ENCODE data around the gene ALDH1A3. TPM values are rescaled to one million over a fixed set of nuclear protein-coding genes. Genes with fewer than 3 reads are reported as not detected.

ALDH1A3 gene
- total and polyA plus RNA-seq, 4 donors, result 0.79 to 8.4 (median 1.4) TPM

DNA sequence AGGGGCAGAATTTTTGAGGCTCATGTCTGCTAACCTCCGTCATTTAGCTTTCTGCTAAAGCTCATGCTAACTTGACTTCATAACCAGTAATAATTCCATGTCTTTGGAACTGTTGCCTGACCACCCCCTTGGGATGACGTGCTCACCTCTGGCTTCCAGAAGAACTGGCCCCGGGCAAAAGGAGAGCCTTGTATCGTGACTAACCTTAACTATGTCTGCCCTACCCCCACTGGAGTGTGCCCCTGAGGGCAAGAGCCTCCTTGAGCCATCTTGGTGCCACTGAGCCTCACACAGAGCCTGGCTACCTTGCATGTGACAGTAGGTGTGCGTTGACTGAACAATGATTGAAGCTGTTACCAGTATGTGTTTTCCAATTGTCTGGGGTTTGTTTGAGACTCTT, 44.3 kb downstream of the ALDH1A3 start:
- peaks cover 0 to 9% (median 0%) of the 10 kb centered on the region in 4 donors for H3K4me1 ChIP-seq (ENCODE audit: control insufficient read depth in 4 of 4, insufficient read depth in 4 of 4, low read length in 3 of 4)
- 74% methylated on average over 5 of the region's 5 CpGs for WGBS
- H3K36me3 ChIP-seq (ENCODE audit: control insufficient read depth in 4 of 4, insufficient read depth in 3 of 4, low read depth in 1 of 4, low read length in 3 of 4), result no peaks in the 10 kb centered on the region
- no peak overlapping the region for H3K9ac ChIP-seq (ENCODE audit: low read depth in 1 of 2, low read length in 2 of 2)
- no peaks in the 10 kb centered on the region for H3K9me3 ChIP-seq (ENCODE audit: control insufficient read depth in 4 of 4, low read length in 3 of 4)
- H3K27me3 ChIP-seq (ENCODE audit: control insufficient read depth in 4 of 4, insufficient read depth in 4 of 4, low read length in 3 of 4), result peaks cover 0 to 9% (median 0%) of the 10 kb centered on the region in 4 donors
- no peak overlapping the region for H3K4me3 ChIP-seq (ENCODE audit: low read depth in 1 of 3, low read length in 3 of 3)
- no peak overlapping the region for H3K27ac ChIP-seq (ENCODE audit: low read depth in 1 of 2, low read length in 2 of 2)
- no peak for DNase-seq (ENCODE audit: low spot score)
- TF ChIP-seq HNF4A (conservative IDR thresholded peaks at IDR 0.05) (no peak), YY1 (IDR thresholded peaks at IDR 0.05) (no peak), JUND (IDR thresholded peaks at IDR 0.05) (no peak), GABPA (IDR thresholded peaks at IDR 0.05 in 1 of 2, conservative IDR thresholded peaks at IDR 0.05 in 1 of 2) (no peak), RAD21 (IDR thresholded peaks at IDR 0.05) (no peak), HNF4G (IDR thresholded peaks at IDR 0.05) (no peak), EGR1 (IDR thresholded peaks at IDR 0.05; ENCODE audit: low read depth in 2 of 2) (no peak), TAF1 (conservative IDR thresholded peaks at IDR 0.05) (no peak), NR2F2 (IDR thresholded peaks at IDR 0.05) (no peak), SP1 (IDR thresholded peaks at IDR 0.05) (no peak), FOXA1 (IDR thresholded peaks at IDR 0.05) (no peak), FOXA2 (IDR thresholded peaks at IDR 0.05) (no peak), RXRA (IDR thresholded peaks at IDR 0.05) (no peak)
- TF ChIP-seq, protein P1, sequence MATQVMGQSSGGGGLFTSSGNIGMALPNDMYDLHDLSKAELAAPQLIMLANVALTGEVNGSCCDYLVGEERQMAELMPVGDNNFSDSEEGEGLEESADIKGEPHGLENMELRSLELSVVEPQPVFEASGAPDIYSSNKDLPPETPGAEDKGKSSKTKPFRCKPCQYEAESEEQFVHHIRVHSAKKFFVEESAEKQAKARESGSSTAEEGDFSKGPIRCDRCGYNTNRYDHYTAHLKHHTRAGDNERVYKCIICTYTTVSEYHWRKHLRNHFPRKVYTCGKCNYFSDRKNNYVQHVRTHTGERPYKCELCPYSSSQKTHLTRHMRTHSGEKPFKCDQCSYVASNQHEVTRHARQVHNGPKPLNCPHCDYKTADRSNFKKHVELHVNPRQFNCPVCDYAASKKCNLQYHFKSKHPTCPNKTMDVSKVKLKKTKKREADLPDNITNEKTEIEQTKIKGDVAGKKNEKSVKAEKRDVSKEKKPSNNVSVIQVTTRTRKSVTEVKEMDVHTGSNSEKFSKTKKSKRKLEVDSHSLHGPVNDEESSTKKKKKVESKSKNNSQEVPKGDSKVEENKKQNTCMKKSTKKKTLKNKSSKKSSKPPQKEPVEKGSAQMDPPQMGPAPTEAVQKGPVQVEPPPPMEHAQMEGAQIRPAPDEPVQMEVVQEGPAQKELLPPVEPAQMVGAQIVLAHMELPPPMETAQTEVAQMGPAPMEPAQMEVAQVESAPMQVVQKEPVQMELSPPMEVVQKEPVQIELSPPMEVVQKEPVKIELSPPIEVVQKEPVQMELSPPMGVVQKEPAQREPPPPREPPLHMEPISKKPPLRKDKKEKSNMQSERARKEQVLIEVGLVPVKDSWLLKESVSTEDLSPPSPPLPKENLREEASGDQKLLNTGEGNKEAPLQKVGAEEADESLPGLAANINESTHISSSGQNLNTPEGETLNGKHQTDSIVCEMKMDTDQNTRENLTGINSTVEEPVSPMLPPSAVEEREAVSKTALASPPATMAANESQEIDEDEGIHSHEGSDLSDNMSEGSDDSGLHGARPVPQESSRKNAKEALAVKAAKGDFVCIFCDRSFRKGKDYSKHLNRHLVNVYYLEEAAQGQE (IDR thresholded peaks at IDR 0.05), result no peak
- TF ChIP-seq, protein P2, sequence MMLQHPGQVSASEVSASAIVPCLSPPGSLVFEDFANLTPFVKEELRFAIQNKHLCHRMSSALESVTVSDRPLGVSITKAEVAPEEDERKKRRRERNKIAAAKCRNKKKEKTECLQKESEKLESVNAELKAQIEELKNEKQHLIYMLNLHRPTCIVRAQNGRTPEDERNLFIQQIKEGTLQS (IDR thresholded peaks at IDR 0.05), result no peak
- TF ChIP-seq, protein P3, sequence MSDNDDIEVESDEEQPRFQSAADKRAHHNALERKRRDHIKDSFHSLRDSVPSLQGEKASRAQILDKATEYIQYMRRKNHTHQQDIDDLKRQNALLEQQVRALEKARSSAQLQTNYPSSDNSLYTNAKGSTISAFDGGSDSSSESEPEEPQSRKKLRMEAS (IDR thresholded peaks at IDR 0.05), result no peak
- TF ChIP-seq, protein P4, sequence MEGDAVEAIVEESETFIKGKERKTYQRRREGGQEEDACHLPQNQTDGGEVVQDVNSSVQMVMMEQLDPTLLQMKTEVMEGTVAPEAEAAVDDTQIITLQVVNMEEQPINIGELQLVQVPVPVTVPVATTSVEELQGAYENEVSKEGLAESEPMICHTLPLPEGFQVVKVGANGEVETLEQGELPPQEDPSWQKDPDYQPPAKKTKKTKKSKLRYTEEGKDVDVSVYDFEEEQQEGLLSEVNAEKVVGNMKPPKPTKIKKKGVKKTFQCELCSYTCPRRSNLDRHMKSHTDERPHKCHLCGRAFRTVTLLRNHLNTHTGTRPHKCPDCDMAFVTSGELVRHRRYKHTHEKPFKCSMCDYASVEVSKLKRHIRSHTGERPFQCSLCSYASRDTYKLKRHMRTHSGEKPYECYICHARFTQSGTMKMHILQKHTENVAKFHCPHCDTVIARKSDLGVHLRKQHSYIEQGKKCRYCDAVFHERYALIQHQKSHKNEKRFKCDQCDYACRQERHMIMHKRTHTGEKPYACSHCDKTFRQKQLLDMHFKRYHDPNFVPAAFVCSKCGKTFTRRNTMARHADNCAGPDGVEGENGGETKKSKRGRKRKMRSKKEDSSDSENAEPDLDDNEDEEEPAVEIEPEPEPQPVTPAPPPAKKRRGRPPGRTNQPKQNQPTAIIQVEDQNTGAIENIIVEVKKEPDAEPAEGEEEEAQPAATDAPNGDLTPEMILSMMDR (IDR thresholded peaks at IDR 0.05; ENCODE audit: low read depth, low read length, missing input control), result no peak
- TF ChIP-seq, protein P5, sequence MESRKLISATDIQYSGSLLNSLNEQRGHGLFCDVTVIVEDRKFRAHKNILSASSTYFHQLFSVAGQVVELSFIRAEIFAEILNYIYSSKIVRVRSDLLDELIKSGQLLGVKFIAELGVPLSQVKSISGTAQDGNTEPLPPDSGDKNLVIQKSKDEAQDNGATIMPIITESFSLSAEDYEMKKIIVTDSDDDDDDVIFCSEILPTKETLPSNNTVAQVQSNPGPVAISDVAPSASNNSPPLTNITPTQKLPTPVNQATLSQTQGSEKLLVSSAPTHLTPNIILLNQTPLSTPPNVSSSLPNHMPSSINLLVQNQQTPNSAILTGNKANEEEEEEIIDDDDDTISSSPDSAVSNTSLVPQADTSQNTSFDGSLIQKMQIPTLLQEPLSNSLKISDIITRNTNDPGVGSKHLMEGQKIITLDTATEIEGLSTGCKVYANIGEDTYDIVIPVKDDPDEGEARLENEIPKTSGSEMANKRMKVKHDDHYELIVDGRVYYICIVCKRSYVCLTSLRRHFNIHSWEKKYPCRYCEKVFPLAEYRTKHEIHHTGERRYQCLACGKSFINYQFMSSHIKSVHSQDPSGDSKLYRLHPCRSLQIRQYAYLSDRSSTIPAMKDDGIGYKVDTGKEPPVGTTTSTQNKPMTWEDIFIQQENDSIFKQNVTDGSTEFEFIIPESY (IDR thresholded peaks at IDR 0.05), result no peak
